Pons (tissue), 1 donor: ENCODE measurements around the gene PCYT1A.
"Not testable (repeated sequence)": the region's sequence is repeated elsewhere in the genome, so short reads cannot be mapped to it uniquely, and the experiment has no call there.

ENCODE experiments used
- DNase-seq: peaks from one replicate; pipeline ENCODE4 v3.0.0-alpha.2; 2016; ENCODE audit warnings: low spot score

The PCYT1A gene

GRCh38 chr3:196287440-196288140 lies at the start of gene PCYT1A:
PCYT1A (minus strand) TSS chr3:196287726; CDS start chr3:196270531, 17,195 bp downstream.
- peak; percentile 95 for DNase-seq

DNA sequence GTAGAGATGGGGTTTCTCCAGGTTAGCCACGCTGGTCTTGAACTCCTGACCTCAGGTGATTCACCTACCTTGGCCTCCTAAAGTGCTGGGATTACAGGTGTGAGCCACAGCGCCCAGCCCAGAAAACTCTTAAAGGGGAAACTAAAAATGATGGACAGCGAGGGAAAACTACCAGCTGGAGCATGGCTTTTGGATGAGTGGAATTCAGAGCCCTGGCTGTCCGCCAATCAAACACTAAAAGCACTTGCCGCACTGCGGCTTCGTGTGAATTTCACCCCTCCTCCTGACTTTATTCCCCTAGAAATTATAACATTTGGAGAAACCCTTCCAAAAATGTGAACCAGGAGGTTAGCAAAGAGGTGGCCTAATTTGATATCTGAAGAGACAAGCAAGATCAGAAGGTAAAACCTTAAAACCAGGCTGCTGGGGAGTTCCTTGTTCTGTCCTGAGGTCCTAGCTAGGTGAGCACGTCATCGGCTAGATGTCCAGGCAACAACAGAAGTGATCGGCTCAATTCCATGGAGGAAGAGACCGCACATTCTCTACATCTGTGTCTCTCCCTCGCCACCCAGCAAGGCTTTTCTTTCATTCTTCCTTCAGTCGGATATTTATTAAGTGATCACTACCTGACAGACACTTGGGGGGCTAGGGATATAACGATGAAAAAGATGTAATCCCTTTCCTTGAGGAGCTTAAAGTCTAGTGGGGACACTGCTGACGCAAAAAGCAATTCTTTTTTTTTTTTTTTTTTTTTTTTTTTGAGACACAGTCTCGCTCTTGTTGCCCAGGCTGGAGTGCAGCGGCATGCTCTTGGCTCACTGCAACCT lies 49.0 kb upstream of the PCYT1A start:
- no peak for DNase-seq

GRCh38 chr3:196335503-196335948 lies 48.0 kb upstream of the PCYT1A start:
- no peak for DNase-seq

DNA sequence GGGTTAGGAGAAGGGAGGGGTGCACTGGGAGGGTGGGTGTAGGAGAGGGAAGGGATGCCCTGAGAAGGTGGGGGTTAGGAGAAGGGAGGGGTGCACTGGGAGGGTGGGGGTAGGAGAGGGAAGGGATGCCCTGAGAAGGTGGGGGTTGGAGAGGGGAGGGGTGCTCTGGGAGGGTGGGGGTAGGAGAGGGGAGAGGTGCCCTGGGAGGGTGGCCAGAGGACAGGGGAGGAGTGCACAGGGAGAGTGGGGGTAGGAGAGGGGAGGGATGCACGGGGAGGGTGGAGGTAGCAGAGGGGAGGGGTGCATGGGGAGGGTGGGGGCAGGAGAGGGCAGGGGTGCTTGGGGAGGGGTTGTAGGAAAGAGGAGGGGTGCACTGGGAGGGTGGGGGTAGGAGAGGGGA lies 47.5 kb upstream of the PCYT1A start:
- DNase-seq: no peak

- DNase-seq: no peak
Observed at GRCh38 chr3:196332168-196332567, 44.6 kb upstream of the PCYT1A start.

DNA sequence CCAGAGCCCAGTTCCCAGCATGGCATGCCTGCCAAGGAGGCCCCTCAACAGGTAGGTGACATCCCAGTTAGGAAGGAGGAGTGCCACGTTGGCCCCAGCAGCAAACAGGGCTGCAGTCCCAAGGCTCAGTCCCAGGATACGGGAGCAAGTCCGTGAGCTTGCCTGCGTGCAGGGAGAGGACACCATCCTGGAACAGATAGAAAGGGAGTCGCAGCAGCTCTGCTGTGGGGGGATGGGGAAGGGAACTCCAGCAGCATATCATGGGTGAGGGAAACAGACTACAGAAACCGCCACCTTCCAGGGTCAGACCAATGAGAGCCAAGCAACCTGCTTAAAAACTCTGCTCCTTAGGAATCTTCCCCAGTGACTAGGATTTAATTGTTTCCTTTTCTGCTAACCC lies 39.9 kb upstream of the PCYT1A start:
- no peak for DNase-seq

DNA sequence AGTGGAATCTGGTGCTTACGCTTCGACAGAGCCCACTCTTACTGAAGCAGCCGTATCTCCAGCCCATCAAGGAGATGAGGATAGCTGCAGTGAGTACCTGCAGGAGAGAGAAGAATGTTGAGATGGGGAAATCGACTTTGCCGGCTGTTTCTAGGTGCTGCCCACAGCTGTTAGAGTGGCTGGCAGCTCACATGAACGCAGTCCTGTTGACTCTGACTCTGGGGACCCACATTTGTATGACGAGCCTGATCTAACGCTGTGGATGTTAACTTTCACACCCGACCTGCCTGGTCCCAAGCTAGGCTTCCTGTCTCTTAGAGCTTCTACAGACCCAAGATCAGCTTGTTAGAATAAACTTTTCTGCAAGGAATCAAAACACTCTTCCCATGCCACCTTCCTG lies 39.4 kb upstream of the PCYT1A start:
- no peak for DNase-seq

DNA sequence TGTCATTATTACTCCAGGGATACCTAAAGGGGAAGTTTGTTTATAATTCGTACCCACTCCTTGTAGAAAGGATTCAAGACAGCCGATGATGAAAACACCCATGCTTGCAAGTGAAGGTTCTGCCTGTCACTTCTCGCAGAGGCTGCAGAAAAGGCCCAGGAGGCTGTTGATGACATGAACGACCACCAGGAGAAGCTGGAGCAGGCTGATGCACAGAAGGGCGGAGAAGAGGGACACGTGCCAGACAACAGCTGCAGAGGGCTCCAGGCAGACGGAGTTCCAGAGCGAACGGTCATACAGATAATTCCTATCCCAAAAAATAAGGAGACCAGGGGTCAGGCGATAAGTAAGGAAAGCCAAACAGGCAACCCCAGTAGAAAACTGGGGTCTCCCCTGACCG lies 36.2 kb upstream of the PCYT1A start:
- no peak for DNase-seq

DNA sequence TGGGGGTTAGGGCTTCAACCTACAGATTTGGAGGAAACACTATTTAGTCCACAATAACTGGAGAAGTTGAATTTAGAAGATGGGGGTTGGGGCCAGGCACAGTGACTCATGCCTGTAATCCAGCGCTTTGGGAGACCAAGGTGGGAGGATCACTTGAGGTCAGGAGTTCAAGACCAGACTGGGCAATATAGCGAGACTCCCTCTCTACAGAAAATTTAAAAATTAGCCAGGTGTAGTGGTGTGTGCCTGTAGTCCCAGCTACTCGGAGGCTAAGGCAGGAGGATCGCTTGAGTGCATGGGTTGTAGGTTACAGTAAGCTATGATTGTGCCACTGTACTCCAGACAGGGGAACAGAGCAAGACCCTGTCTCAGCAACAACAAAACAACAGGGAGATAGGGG lies 35.5 kb upstream of the PCYT1A start:
- DNase-seq: no peak

DNA sequence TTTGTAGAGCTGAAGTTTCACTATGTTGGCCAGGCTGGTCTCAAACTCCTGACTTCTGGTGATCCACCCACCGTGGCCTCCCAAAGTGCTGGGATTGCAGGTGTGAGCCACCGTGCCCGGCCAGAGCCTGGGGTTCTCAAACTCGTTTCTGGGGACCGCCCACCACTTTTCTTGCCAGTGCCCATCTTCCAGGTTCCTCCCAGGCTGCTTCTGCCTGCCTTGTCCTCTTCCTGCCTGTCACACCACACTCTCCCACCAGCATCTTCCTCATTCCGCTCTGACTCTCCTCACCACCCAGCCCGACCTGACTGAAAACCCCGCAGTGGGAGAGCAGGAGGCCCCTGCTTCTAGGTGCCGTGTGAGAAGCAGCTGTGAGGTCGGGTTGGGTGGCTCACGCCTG lies 33.6 kb upstream of the PCYT1A start:
- peak; percentile 11 for DNase-seq

DNA sequence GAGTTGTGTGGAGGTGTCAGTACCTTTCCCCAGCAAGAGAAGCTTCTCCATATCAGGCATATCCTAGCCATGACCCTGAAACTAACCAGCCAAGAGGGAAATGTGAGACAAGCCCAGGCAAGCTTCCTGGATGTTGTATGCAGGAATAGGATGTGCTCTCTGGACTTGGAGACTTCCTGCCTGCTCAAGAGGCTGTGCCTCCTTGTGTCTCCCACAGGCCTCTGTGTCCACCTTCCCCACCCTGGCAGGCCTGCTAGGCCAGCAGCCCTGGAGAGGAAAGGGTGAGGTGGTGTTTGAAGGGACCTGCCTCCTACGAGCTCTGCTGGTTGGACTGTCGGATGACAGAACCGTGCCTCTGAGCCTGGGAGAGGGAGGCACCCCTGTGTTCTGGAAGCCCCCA lies 32.6 kb upstream of the PCYT1A start:
- DNase-seq: no peak

GRCh38 chr3:196317687-196318467 lies 30.4 kb upstream of the PCYT1A start, which contains the start of gene DYNLT2B:
DYNLT2B (minus strand) TSS chr3:196318240; CDS start chr3:196318152, 88 bp downstream.
- DNase-seq: peak; percentile 82

- DNase-seq: not testable (repeated sequence)
Observed at GRCh38 chr3:196316799-196317686, 29.5 kb upstream of the PCYT1A start.

DNA sequence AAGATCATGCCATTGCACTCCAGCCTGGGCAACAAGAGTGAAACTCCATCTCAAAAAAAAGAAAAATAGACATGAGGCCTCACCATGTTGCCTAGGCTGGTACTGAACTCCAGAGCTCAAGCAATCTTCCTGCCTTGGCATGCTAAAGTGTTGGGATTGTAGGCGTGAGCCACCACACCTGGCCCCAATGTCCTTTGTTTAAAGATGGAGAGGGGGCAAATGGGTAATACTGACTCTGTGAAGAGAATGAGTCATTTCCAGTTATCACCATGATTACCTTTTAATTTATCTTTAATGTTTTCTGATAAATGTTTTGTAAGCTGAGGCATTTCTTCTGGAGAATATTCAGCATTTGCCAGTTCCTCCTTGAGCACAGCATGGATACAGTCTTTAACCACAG lies 28.3 kb upstream of the PCYT1A start:
- no peak for DNase-seq

GRCh38 chr3:196314597-196314996 lies 27.1 kb upstream of the PCYT1A start:
- no peak for DNase-seq

DNA sequence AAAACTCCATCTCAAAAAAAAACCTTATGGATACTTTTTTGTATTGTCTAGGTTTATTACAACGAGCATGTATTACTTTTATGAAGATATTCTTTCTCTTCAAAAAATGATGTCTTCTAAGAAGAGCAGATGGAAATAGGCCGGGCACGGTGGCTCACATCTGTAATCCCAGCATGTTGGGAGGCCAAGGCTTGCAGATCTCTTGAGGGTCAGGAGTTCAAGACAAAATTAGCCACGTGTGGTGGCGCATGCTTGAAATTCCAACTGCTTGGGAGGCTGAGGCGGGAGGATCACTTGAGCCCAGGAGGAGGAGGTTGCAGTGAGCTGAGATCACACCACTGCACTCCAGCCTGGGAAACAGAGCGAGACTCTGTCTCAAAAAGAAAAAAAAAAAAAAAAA lies 26.6 kb upstream of the PCYT1A start:
- DNase-seq: not testable (repeated sequence)

DNA sequence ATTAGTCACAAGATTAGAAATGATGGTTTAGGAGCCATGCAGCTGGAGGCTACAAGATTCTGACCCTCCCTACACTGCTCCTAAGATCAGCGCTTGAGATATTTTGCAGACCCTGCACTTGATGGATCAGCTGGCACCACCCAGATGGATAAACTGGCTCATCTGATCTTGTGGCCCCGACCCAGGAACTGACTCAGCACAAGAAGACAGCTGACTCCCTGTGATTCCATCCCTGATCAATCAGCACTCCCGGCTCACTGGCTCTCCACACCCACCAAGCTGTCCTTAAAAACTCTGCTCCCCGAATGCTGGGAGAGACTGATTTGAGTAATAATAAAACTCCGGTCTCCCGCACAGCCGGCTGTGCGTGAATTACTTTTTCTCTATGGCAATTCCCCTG lies 15.4 kb upstream of the PCYT1A start:
- DNase-seq: not testable (repeated sequence)

DNA sequence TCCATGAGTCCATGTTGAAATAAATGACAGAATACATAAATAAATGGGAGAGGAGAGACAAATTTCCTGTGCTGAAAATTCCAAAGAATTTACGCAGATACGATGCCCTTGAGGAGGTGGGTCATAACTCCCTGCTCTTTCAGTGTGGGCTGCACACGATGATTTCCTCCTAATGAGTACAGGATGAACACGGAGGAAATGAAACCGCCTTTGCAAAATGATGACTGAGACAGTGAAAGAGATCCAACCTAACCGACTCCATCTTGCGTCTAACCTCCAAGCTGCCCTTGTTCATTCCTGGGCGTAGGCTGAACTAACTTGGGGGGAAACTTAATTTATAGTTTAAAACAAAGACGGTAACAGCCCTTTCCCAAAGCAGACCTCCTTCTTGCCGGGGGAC lies 15.0 kb upstream of the PCYT1A start:
- not testable (repeated sequence) for DNase-seq

DNA sequence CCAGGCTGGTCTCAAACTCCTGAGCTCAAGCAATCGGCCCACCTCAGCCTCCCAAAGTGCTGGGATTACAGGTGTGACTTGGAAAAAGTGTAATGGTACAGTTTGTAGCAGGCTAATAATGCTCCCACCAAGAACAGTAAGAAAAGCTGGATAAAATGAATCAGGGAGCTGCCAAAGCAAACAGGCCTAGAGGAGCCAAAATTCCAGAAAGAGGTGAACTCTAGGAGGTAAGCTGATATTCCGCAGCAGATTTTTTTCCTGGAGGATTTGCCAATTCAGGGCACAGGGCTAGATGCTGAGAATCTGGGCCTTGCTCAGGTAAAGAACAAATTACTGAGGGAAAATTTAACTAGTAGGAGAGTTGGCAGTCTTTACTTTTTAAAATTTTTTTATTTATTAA lies 11.0 kb upstream of the PCYT1A start:
- DNase-seq: no peak

DNA sequence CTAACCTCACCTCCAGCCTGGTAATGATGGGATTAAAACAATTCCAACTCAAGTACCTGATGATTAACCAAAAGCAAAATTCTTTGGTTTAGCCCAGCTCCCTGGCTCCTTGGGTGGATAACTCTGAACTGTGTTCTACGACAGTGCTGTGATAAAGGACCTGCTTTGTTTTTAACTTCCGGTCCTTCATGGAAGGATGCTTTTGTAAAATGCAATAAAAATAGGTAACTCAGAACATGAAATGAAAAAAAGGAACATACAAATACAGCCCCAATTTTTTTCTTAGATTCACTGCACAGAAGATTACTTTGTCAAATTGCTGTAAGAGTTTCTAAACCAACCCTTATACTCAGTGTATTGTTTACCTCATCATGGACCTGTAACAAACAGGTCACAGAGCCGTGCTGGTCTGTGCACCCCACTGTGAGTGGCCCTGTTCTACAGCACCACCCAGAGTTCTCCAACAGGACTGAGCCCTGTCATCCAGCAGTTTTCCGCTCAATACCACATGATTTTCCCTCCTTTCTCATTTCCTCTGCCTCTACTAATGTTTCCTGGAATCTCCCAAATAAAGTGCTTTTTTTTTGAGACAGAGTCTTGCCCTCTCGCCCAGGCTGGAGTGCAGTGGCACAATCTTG lies 4.9 kb upstream of the PCYT1A start:
- DNase-seq: no peak

DNA sequence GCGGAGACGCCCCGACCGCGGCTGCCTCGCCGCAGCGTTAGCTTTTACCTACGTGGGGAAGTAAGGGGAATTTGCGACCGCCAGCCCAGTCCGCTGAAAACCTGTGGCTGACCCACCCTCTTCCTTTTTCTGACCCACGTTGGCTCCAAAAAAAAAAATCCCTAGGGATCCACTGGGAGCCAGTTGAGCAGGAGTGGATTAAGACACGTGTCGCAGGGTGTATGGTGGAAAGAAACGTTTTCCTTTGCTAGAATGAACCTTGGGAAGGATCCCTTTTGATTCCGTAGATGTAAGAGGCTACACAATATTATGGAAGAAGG lies 575 bp upstream of the PCYT1A start:
- DNase-seq: peak; percentile 21
